Renal cortical epithelial cell (primary cell): ENCODE results near the gene VPS4A. TPM values are rescaled to one million over a fixed set of nuclear protein-coding genes. Genes with fewer than 3 reads are reported as not detected.
"Not testable (repeated sequence)": the region's sequence is repeated elsewhere in the genome, so short reads cannot be mapped to it uniquely, and the experiment has no call there.

ENCODE experiments used
- DNase-seq: peaks from one replicate; pipeline ENCODE4 v3.0.0-alpha.2; 2011; ENCODE audit warnings: low read depth
- total RNA-seq: library from RNA; depleted of rRNA; stranded (reverse); fragments of >200 nt; gene quantifications from 2 replicates; pipeline ENCODE4 v1.2.3, GENCODE V29; 2014

Gene VPS4A
- total RNA-seq, 1 donor from 2014 or later = 30.4 TPM

DNA sequence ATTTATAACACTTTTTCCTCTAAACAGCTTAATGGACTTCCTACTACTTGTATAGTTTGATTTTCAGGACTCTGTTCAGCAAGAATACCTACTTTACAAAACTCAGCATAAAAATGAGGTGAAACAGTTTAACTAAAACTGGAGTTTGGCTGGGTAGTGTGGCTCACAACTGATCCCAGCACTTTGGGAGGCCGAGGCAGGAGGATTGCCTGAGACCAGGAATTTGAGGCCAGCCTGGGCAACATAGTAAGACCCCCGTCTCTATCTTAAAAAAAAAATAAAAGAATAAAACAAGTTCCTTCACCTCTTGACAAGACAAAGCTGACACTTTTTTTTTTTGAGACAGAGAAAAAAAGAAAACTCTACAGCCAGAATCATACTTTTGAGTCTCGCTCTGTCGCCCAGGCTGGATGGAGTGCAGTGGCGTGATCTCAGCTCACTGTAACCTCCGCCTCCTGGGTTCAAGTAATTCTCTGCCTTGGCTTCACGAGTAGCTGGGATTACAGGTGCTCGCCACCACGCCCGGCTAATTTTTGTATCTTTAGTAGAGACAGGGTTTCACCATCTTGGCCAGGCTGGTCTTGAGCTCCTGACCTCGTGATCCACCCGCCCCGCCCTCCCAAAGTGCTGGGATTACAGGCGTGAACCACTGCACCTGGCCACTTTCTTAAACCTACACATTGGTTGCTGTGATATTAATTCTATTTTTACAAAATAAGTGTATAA lies 16.6 kb downstream of the VPS4A start:
- DNase-seq = no peak

DNA sequence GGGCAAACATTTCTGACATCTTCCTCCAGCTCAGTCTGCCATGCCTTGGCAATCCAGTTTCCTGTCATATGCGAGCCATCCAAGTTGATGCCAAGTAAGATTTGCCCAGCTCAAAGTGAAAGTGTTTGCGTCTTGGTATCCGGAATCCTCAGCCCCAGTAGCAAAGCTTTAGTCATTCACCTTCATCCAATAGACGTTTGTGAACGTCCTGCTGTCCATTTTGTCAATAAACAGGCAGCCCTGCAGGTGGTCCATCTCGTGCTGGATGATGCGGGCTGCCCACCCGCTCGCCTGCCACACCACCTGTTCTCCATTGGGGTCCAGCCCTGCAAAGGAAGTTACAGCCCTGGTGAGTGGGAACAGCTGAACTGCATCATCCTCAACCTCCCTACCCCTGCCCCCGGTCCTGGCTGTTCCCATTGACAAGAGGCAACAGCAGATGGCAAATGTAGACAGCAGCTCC lies 17.7 kb downstream of the VPS4A start:
- peak; percentile 63 for DNase-seq

DNA sequence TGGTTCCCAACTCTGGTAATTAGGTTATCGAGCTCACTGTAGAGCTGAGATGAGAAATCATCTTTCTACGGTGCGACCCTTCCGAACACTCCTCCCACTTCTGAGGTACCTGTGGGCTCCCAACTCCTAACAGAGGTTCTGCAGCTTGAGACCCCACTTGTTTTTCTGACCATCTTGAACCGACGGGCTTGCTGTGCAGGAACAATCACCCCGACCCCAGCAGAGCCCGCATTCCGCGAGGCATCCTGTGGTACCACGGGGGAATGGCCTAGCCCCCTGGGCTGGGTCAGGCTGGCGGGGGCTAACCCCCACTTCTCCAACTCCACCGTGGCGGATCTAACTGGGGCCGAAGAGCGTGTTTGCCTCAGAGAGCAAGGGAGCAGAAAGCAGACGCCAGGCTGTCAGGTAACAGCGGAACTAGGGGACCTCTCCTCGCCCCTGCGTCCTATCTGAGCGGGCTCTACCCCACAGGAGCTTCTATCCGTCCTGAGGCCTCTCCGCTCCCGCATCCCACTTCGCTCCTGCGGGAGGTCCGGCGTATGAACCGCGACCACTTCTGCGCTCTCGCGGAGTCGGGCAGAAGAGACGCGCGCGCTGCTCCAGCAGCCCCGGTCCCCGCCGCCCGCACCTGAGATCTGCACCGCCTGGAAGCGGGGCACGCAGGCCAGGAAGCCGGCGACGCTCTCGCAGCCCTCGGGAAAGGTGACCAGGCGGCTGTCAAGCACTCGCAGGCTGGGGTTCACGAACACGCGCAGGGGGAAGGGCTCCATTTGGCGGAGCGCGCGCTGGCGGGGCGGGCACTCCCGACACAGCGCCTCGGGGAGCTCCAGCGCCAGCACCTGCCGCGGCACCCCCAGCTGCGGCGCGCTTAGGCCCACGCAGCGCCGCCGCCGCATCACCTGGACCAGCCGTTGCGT lies 18.5 kb downstream of the VPS4A start:
- no peak for DNase-seq

DNA sequence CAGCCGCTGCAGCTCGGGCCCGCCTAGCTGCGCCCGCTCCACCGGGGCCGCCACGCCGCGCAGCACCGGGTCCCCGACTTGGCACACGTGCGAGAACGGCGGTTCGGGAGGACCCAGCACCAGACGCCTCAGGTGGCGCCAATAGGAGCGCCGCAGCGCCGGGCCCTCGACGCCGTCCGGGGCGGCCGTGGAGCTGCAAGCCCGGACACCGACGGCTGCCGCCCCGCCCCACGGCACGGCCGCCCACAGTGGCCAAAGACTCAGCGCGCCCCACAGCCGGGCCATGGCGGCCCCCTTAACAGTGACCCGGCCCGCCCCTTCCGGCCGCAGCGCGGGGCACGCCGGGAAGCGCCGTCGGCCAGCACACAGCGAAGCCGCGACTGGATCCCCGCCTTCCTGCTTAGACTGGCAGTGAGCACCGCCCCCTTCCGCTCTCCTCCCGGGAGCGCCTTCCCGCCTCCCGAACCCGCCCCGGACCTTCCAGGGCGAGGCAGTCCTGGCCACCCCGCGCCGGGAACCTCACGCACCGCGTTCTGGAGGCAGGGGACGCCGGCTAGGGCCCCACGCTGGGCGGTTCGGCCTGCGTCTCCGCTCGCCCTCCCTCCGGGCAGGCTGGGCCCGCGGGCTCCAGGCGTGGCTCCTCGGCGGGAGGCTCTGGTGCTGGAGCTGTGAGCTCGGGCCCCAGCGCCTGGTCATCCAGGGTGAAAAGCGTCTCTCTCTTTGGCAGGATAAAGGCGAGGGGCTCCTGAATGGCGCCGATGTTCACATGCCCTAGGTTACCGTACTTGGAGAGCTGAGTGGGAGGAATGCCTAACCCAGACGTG lies 19.3 kb downstream of the VPS4A start, which contains the start of gene PDF:
Gene PDF, minus strand, starts transcription at position 303 of the 824 bp plus-strand sequence. Its CDS starts 18 bp downstream, at position 285.
- DNase-seq = peak; percentile 79

DNA sequence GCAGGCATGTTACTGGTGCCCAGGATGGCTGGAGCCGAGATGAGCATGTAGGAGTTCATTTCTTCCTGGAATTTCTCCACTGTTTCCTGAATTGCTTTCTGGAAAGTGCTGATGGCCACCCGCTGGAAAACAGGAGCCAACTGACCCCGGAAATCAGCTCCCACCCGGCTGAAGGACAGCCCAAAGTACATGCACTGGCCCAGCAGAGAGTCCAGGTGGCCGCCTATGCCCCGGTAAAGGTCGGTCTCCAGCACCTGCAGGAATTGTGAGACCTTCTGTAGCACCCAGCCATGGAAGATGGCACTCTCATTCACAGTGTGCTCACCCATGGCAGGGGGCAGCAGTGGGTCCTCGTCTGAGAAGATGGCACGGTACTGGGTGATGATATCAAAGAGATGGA lies 23.5 kb downstream of the VPS4A start:
- DNase-seq = no peak

DNA sequence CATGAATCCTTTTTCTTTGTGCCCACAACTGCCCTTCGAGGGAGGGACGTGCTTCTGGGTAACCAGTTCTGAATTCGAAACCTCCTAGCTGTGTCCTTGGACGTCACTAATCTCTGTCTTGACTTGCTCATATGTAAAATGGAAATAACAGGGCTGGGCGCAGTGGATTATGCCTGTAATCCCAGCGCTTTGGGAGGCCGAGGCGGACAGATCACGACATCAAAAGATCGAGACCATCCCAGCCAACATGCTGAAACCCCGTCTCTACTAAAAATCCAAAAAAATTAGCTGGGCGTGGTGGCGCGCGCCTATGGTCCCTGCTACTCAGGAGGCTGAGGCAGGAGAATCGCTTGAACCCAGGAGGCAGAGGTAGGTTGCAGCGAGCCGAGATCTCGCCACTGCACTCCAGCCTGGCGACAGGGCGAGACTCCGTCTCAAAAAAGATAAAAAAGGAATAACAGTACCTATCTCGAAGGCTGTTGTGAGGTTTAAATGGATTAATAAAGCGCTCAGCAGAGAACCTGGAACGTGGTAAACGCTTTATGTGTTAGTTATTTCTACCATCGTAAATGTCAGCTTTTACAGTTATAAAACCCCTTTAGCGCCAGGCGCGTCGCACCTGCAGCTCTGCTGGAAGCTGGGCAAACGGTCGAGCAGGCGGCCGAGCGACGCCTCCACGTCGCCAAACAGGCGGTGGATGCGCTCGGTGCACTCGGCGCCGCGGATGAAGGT lies 27.6 kb downstream of the VPS4A start:
- DNase-seq = no peak

DNA sequence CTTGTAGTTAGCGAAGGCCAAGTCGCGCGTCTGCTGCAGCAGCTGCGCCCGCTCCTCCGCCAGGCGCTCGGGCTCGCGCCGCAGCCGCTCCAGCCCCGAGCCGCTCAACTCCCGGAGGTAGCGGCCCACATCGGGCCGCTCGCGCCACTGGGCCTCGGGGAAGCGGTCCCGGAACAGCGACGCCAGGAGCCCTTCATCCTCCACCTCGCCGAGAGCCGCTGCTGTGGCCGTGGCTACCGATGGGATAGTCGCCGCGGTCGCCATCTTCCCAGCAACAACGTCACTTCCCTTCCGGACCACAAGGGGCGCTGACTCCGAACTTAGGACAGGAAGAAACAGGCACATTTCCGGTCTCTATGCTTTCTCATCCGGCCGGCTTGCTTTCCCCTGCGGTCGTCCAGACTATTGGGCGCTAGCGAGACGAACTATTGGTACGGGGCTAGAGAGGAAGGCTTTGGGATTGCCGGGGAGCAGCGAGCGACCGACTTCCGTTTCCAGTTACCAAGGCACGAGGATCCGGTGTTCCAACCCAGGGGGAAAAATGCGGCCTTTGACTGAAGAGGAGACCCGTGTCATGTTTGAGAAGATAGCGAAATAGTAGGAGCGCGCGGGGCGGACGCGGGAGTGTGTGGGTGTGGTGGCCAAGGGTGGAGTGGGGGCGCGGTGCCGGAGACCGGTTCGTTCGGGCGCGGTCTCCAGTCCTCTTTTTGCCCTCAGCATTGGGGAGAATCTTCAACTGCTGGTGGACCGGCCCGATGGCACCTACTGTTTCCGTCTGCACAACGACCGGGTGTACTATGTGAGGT lies 28.3 kb downstream of the VPS4A start, which contains the start of the genes COG8 and NIP7:
Gene COG8, minus strand, starts transcription at position 276 of the 806 bp plus-strand sequence. Its CDS starts 12 bp downstream, at position 264.
Gene NIP7, plus strand, starts transcription at position 484 of the 806 bp plus-strand sequence. Its CDS starts 58 bp downstream, at position 542.
- DNase-seq = peak; percentile 97

DNA sequence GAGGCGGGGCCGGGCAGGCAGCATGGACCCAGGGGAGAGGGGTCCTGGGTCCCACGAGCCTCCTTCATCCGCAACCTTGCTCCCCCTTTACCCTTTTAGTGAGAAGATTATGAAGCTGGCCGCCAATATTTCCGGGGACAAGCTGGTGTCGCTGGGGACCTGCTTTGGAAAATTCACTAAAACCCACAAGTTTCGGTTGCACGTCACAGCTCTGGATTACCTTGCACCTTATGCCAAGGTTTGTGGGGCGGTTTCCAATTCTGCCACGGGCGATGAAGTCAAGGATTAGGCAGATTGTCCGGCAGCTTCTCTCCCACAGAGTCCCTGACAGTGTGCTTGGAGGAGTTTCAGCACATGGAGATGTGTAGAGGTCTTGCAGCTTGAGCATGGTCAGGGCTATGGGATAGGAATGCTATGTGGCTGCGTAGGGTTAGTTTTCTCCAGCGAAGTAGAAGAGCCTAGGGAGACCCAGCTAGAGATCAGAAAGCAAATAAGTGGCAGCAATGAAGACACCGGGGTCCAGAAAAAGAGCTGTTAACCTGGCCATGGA lies 29.0 kb downstream of the VPS4A start:
- no peak for DNase-seq

DNA sequence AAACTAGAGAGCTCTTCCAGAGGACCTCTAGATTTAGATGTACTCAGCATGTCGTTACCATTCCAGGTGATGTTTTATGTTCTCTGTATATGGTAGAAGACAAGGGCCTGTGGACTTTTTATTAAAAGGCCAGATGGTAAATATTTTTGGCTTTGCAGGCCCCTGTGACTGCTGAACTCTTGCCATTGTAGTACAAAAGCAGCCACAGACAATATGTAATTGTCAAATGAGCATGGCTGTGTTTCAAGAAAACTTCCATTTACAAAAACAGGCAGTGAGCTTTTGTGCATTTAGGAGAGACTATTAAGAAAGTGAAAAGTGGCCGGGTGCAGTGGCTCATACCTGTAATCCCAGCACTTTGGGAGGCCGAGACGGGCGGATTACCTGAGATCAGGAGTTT lies 33.0 kb downstream of the VPS4A start:
- DNase-seq = no peak

DNA sequence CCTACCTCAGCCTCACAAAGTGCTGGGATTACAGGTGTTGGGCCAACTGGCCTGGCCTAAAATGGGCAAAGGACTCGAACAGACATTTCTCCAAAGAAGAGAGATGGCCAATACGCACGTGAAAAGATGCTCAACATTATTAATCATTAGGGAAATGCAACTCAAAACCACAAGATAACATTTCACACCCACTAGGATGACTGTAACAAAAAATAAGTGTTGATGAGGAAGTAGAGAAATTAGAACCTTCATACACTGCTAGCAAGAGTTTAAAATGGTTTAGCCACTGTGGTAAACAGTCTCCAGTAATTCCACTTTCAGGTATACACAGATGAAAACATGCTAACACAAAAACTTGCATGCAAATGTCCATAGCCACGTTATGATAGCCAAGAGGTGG lies 34.8 kb downstream of the VPS4A start:
- DNase-seq = no peak

DNA sequence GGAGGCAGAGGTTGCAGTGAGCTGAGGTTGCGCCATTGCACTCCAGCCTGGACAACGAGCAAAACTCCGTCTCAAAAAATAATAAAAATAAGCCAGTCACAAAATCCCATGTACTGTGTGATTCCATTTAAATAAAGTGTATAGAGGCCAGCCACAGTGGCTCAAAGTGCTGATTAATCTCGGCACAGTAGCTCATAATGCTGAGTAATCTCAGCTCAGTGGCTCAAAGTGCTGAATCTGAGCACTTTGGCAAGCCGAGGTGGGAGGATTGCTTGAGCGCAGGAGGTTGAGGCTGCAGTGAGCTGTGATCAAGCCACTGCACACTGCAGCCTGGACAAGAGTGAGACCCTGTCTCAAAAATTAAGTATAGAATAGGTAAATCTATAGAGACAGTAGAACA lies 35.5 kb downstream of the VPS4A start:
- no peak for DNase-seq

DNA sequence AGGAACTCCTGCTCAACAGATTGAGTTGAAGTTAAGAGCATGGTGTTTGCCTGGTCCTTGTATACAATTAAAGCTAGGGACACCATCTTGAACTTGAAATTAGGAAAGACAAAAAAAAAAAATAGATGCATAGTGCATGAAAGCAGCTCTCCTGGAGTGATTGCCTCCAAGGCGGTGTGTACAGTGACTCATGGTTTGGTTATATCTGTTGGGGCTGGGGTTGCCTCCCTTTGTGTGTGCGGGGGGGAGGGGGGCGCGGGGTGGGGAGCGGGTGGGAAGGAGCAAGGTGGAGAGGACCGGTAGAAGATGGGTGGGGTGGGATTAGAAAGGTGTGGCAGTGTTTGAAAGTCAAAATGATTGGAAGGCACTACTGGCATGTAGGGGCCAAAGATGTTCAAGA lies 37.1 kb downstream of the VPS4A start:
- no peak for DNase-seq

DNA sequence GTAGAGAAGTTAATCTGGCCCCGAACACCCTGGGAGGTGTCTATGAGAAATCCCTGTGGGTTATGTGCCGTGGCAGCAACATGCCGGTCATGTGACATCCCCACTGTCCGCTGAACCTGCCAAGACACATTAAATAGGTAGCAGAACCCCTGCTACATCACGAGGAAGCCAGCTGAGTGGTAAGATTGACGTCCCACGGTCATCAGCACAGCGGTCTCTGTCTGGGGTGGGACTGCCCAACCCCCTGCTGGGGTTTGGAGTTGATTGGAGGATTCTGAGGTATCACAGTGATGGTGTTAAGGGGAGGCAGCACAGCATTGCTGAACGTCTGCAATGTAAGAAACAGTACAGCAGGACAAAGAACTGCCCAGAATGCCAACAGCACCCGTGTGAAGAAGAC lies 38.4 kb downstream of the VPS4A start:
- no peak for DNase-seq

DNA sequence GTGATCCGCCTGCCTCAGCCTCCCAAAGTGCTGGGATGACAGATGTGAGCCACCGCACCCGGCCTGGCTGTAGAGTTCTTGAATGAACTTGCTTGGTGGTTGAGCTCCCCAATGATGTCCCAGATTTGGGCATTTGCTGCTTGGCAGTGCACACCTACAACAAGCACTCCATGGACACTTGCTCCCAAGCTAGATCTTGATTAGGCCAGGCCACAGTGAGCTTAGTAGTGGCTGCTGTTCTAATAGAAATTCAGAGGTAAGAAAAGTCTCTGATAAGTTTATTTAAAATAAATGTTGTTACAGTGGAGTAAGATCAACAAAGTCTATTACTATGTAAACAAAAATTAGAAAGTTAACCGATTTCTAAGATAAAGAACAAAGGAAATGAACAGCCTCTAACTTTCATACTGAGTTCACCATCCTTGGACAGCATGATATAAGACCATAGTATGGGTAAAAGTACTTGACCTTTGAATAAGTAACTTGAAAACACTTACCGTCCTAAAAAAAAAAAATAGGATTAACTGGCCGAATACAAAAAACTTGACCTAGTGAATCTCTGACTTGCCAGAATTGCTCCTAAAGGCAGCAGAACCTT lies 39.5 kb downstream of the VPS4A start:
- DNase-seq = no peak

DNA sequence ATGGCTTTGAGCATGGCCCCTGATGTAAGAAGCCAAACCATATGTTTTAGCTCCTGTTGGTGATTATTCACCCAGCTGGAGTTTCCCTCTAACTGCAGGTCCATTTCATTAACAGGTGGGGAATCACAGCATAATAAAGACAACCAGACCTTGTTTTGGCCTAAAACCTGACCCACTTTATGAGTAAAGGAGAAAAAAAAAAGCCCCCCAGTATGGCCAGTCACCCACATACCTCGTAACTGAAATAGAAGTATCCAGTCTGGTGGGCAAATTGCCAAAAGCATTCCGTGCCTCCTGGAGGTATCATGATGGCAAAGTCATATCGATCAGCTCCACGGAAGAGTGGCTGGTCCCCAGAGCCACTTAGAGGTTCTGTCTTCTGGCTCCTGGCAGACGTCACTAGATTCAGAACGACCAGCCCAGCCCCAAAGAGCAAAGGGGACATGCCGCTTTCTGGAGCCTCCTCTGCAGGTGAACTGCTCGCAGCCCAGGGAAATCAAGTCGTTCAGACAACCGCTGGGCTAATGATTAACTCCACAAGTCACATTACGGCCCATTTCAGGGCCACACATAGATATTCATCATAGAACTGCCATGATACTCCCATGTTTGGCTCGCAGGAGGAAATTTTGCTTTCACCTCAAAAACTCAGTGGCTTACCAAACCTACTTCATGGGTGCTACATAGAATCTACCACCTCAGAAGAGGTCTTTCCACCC lies 40.3 kb downstream of the VPS4A start, which contains the start of gene TMED6:
Gene TMED6, minus strand, starts transcription at position 478 of the 719 bp plus-strand sequence. Its CDS starts 33 bp downstream, at position 445.
- DNase-seq = peak; percentile 71

DNA sequence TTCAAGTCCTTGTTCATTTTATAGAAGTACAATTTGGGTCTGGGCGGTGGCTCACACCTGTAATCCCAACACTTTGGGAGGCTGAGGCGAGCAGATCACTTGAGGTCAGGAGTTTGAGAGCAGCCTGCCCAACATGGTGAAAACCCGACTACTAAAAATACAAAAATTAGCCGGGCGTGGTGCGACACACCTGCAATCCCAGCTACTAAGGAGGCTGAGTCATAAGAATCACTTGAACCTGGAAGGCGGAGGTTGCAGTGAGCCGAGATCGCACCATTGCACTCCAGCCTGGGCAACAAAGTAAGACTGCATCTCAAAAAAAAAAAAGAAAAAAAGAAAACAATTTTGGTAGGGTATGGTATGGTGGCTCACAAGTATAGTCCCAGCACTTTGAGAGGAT lies 48.9 kb downstream of the VPS4A start:
- not testable (repeated sequence) for DNase-seq

DNA sequence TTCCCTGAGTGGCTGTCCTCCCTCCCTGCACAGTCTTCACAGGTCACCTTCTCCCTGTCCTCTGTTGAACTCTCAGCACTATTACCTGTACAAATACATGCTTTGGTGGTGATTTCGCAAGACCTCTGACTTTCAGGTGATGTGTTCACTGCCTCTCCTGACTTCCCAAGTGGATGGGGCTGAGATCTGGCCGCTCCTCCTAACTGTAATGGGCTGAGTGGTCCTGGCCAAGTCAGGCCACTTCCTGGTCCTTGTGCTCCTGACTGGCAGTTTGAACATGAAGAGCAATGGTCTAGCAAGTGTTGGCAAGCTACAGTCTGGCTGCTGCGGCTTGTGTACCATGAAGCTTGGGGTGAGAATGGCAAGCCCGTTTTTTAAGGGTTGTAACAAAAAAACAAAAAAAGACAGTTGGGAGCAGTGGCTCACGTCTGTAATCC lies 52.1 kb downstream of the VPS4A start:
- DNase-seq = no peak

DNA sequence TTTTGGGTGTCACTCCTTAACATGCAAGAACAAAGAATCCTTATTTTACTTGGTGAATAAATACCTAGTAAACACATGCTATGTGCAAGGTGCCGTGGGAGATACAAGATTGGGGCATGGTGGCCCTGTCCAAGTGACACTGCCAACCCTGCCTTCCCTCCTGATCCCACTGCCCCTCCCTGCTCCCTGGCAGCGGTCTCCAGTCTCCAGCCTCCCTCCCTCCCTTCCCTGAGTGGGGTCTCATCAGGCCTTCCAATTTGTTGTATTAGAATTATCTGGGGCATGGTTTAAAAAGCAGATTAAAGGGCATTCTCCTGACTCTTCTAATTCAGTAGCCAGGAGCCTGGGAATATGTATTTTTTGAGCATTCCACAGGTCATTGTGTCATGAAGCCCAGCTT lies 52.9 kb downstream of the VPS4A start:
- no peak for DNase-seq
